Neural progenitor cell (in vitro differentiated cells): ENCODE data around the gene NOS1AP.

Experiments
- CTCF ChIP-seq: fragments of 200-600 bp; sonication (generic); IDR thresholded peaks from 2 replicates; pipeline ENCODE4 v1.5.1; 2017; ENCODE audit warnings: antibody characterized with exemption, mild to moderate bottlenecking
- EZH2 ChIP-seq: fragments of 200-600 bp; sonication (generic); IDR thresholded peaks from 2 replicates; pipeline ENCODE4 v1.6.1; 2017; ENCODE audit warnings: antibody characterized with exemption, mild to moderate bottlenecking, moderate library complexity

- TF ChIP-seq CTCF (no peak), EZH2 (no peak)
Observed at GRCh38 chr1:162236201-162236600, 166.7 kb downstream of the NOS1AP start.
